Measurements from ENCODE around the gene RAD23A. TPM values are rescaled to one million over a fixed set of nuclear protein-coding genes. Genes with fewer than 3 reads are reported as not detected.

The RAD23A gene
- total RNA-seq, 1 donor from 2014 or later: 112 TPM

GRCh38 chr19:12990431-12990830, 44.8 kb downstream of the RAD23A start:
- peaks cover 8% of the 10 kb centered on the region for H3K27me3 Mint-ChIP-seq
- no peaks in the 10 kb centered on the region for H3K9me3 Mint-ChIP-seq
- H3K4me3 Mint-ChIP-seq: no peak overlapping the region
- intact Hi-C loops (cut with micrococcal nuclease): no loop called here
- no peak for ATAC-seq (ENCODE audit: low read depth)
- TF ChIP-seq CTCF (IDR thresholded peaks at IDR 0.05): no peak
- POLR2A ChIA-PET: no interaction called here
- H3K27ac Mint-ChIP-seq: no peak overlapping the region
- CTCF ChIA-PET: no interaction called here
- peaks cover 5% of the 10 kb centered on the region for H3K4me1 Mint-ChIP-seq
- no peak for DNase-seq
- peaks cover 4% of the 10 kb centered on the region for H3K36me3 Mint-ChIP-seq (ENCODE audit: low read depth)

- CTCF ChIA-PET: no interaction called here
- Mint-ChIP-seq H3K27me3 (peaks cover 8% of the 10 kb centered on the region), H3K27ac (no peak overlapping the region), H3K9me3 (no peaks in the 10 kb centered on the region), H3K4me1 (peaks cover 5% of the 10 kb centered on the region), H3K36me3 (ENCODE audit: low read depth) (peaks cover 4% of the 10 kb centered on the region), H3K4me3 (no peak overlapping the region)
- DNase-seq (no peak), ATAC-seq (ENCODE audit: low read depth) (no peak)
- POLR2A ChIA-PET: no interaction called here
- no peak for TF ChIP-seq CTCF (IDR thresholded peaks at IDR 0.05)
- intact Hi-C loops (cut with micrococcal nuclease): no loop called here
Measured at GRCh38 chr19:12990853-12991252, 45.2 kb downstream of the RAD23A start.

- no peak for ATAC-seq (ENCODE audit: low read depth)
- Mint-ChIP-seq H3K9me3 (no peaks in the 10 kb centered on the region), H3K4me1 (peaks cover 8% of the 10 kb centered on the region), H3K36me3 (ENCODE audit: low read depth) (peaks cover 4% of the 10 kb centered on the region), H3K4me3 (no peak overlapping the region), H3K27me3 (peaks cover 9% of the 10 kb centered on the region), H3K27ac (no peak overlapping the region)
- ChIA-PET POLR2A (interaction anchor here (0.7 kb wide), 1 partner anchor 172 kb away, joined by 3 read pairs; no protein-coding TSS in a partner anchor), CTCF (interaction anchor here (0.8 kb wide), 1 partner anchor 103 kb away, joined by 4 read pairs; no protein-coding TSS in a partner anchor)
- intact Hi-C loops (cut with micrococcal nuclease): no loop called here
- DNase-seq: no peak
- TF ChIP-seq CTCF (IDR thresholded peaks at IDR 0.05): no peak
Measured at GRCh38 chr19:12991296-12991695, 45.6 kb downstream of the RAD23A start.

- DNase-seq (no peak), ATAC-seq (ENCODE audit: low read depth) (no peak)
- intact Hi-C loops (cut with micrococcal nuclease): no loop called here
- TF ChIP-seq CTCF (IDR thresholded peaks at IDR 0.05): no peak
- Mint-ChIP-seq H3K4me3 (no peak overlapping the region), H3K4me1 (peaks cover 8% of the 10 kb centered on the region), H3K36me3 (ENCODE audit: low read depth) (peaks cover 4% of the 10 kb centered on the region), H3K9me3 (no peaks in the 10 kb centered on the region), H3K27me3 (peaks cover 7% of the 10 kb centered on the region), H3K27ac (no peak overlapping the region)
- ChIA-PET CTCF (no interaction called here), POLR2A (no interaction called here)
Measured at GRCh38 chr19:12992729-12993128, 47.1 kb downstream of the RAD23A start.

GRCh38 chr19:12993562-12993961, 47.9 kb downstream of the RAD23A start:
- ChIA-PET POLR2A (no interaction called here), CTCF (no interaction called here)
- H3K4me1 Mint-ChIP-seq: peaks cover 8% of the 10 kb centered on the region
- H3K4me3 Mint-ChIP-seq: no peak overlapping the region
- no peak for TF ChIP-seq CTCF (IDR thresholded peaks at IDR 0.05)
- no peak for DNase-seq
- no peaks in the 10 kb centered on the region for H3K9me3 Mint-ChIP-seq
- intact Hi-C loops (cut with micrococcal nuclease): no loop called here
- peaks cover 4% of the 10 kb centered on the region for H3K36me3 Mint-ChIP-seq (ENCODE audit: low read depth)
- no peak for ATAC-seq (ENCODE audit: low read depth)
- H3K27ac Mint-ChIP-seq: no peak overlapping the region
- H3K27me3 Mint-ChIP-seq: peaks cover 12% of the 10 kb centered on the region
